ENCODE results near the gene TTC33. TPM values are rescaled to one million over a fixed set of nuclear protein-coding genes. Genes with fewer than 3 reads are reported as not detected.
"Not testable (repeated sequence)": the region's sequence is repeated elsewhere in the genome, so short reads cannot be mapped to it uniquely, and the experiment has no call there.

Gene TTC33
- total and polyA plus RNA-seq, 2 of the 4 experiments (the other 2 are of a cell fraction): 3.1 to 8.1 TPM

GRCh38 chr5:40722497-40722911 lies 33.3 kb downstream of the TTC33 start:
- H2BK120ac ChIP-seq (ENCODE audit: low read depth, low read length); H3K9me3 ChIP-seq (ENCODE audit: control insufficient read depth, insufficient read depth, low read length); H4K5ac ChIP-seq (ENCODE audit: low read depth, low read length); H3K36me3 ChIP-seq (ENCODE audit: control insufficient read depth, insufficient read depth, low read length); H2AK5ac ChIP-seq (ENCODE audit: low read depth, low read length); in situ Hi-C loops (cut with MboI; ENCODE audit: low sequenced_read_pairs); H4K91ac ChIP-seq (ENCODE audit: insufficient read depth, low read depth, low read length); H4K8ac ChIP-seq (ENCODE audit: low read depth in 2 of 2, low read length in 2 of 2); BruUV-seq (replicated peaks); H2BK15ac ChIP-seq (ENCODE audit: low read depth, low read length); H3K9me1 ChIP-seq (ENCODE audit: insufficient read depth, low read length); ATAC-seq (ENCODE audit: low read depth); H2AK9ac ChIP-seq (replicated peaks; ENCODE audit: low read depth, low read length, poor library complexity); H4K20me1 ChIP-seq (ENCODE audit: insufficient read depth, low read length); CTCF ChIA-PET; H3K56ac ChIP-seq (ENCODE audit: extremely low read depth, insufficient read depth, low read length); H3K27ac ChIP-seq (ENCODE audit: insufficient read depth, low read length); H3K4me3 ChIP-seq (ENCODE audit: insufficient read depth, low read depth, low read length); H2AFZ ChIP-seq (replicated peaks; ENCODE audit: low read length, poor library complexity); intact Hi-C loops (cut with micrococcal nuclease); POLR2A ChIA-PET (ENCODE audit: unreplicated experiment); H3K9ac ChIP-seq (ENCODE audit: low read depth, low read length); H3K14ac ChIP-seq (replicated peaks; ENCODE audit: low read depth, low read length); H3K23ac ChIP-seq (ENCODE audit: low read depth, low read length); DNase-seq; H2BK5ac ChIP-seq (ENCODE audit: low read depth, low read length, poor library complexity, severe bottlenecking); H3K4me1 ChIP-seq (ENCODE audit: control insufficient read depth, insufficient read depth, low read length); H3K18ac ChIP-seq (ENCODE audit: low read depth, low read length); H3K4me2 ChIP-seq (ENCODE audit: low read depth, low read length); H2BK20ac ChIP-seq (ENCODE audit: low read depth, low read length); H3K4ac ChIP-seq (ENCODE audit: low read depth, low read length); H3K79me1 ChIP-seq (ENCODE audit: low read depth in 1 of 2, low read length in 2 of 2); dilution Hi-C loops (cut with HindIII; ENCODE audit: low sequenced_read_pairs, unreplicated experiment); H3K27me3 ChIP-seq (ENCODE audit: control insufficient read depth, insufficient read depth, low read length): not testable (repeated sequence)
- 98% methylated on average over 16 of the region's 37 CpGs; no CpG with 5 or more reads in 1 of the 2 experiments for WGBS, 2 experiments (ENCODE audit: extremely low coverage in 2 of 2, insufficient read length in 1 of 2)

All from IMR-90 (cell line).